GM23338 (cell line): ENCODE results near the gene MYO18A. TPM values are rescaled to one million over a fixed set of nuclear protein-coding genes. Genes with fewer than 3 reads are reported as not detected.

Experiments used
- ATAC-seq: fragments of 200-7000 bp; cut with Tn5 transposase; 3 replicates; pipeline ENCODE4 v1.9.1; 2020
- DNase-seq: peaks from one replicate; pipeline ENCODE4 v3.0.0-alpha.2; 2015; ENCODE audit warnings: low spot score
- H2AFZ ChIP-seq: fragments of 200-600 bp; sonication (generic); 2 replicates; pipeline ENCODE4 v1.8.0; 2016; ENCODE audit warnings: antibody characterized with exemption, mild to moderate bottlenecking, moderate library complexity
- H3F3A ChIP-seq: fragments of 200-600 bp; sonication (generic); replicated peaks from 2 replicates; pipeline ENCODE4 v1.8.0; 2017; ENCODE audit warnings: antibody characterized with exemption, mixed run types, low read depth
- H3K27ac ChIP-seq: fragments of 200-600 bp; sonication (generic); 2 replicates; pipeline ENCODE4 v1.6.1; 2016; ENCODE audit warnings: low read depth
- H3K27me3 ChIP-seq: fragments of 200-600 bp; sonication (generic); 2 replicates; pipeline ENCODE4 v1.8.0; 2016; ENCODE audit warnings: mild to moderate bottlenecking, mixed run types, moderate library complexity; ENCODE audit not compliant: insufficient read depth
- H3K36me3 ChIP-seq: fragments of 200-600 bp; sonication (generic); 2 replicates; pipeline ENCODE4 v1.8.0; 2016; ENCODE audit warnings: mild to moderate bottlenecking; ENCODE audit not compliant: insufficient read depth
- H3K4me1 ChIP-seq: fragments of 200-600 bp; sonication (generic); 2 replicates; pipeline ENCODE4 v1.8.0; 2016; ENCODE audit warnings: mild to moderate bottlenecking, moderate library complexity; ENCODE audit not compliant: insufficient read depth
- H3K4me2 ChIP-seq: fragments of 200-600 bp; sonication (generic); 2 replicates; pipeline ENCODE4 v1.7.1; 2017; ENCODE audit warnings: mixed run types
- H3K4me3 ChIP-seq: fragments of 200-600 bp; sonication (generic); 2 replicates; pipeline ENCODE4 v1.6.1; 2016; ENCODE audit warnings: mixed run types
- H3K79me2 ChIP-seq: fragments of 200-600 bp; sonication (generic); replicated peaks from 2 replicates; pipeline ENCODE4 v1.8.0; 2017; ENCODE audit warnings: mild to moderate bottlenecking; ENCODE audit not compliant: insufficient read depth
- H3K9me2 ChIP-seq: fragments of 200-600 bp; sonication (generic); 2 replicates; pipeline ENCODE4 v1.8.0; 2017; ENCODE audit not compliant: insufficient read depth
- H4K20me1 ChIP-seq: fragments of 200-600 bp; sonication (generic); replicated peaks from 2 replicates; pipeline ENCODE4 v1.8.0; 2017; ENCODE audit warnings: mild to moderate bottlenecking; ENCODE audit not compliant: insufficient read depth
- H3K27ac Mint-ChIP-seq: 2 replicates; pipeline ENCODE4 v1.8.0; 2020; ENCODE audit warnings: inconsistent platforms, mild to moderate bottlenecking, moderate library complexity, mixed read lengths
- H3K27me3 Mint-ChIP-seq: 3 replicates; pipeline ENCODE4 v1.8.0; 2022; ENCODE audit warnings: low read depth, mild to moderate bottlenecking, moderate library complexity, mixed read lengths, inconsistent platforms; ENCODE audit not compliant: insufficient read depth, poor library complexity
- H3K36me3 Mint-ChIP-seq: 3 replicates; pipeline ENCODE4 v1.8.0; 2021; ENCODE audit warnings: low read depth, mild to moderate bottlenecking, inconsistent platforms, moderate library complexity, mixed read lengths
- H3K4me1 Mint-ChIP-seq: 3 replicates; pipeline ENCODE4 v1.8.0; 2020; ENCODE audit warnings: mild to moderate bottlenecking, inconsistent platforms, mixed read lengths
- H3K4me3 Mint-ChIP-seq: 3 replicates; pipeline ENCODE4 v1.8.0; 2021; ENCODE audit warnings: moderate library complexity, mild to moderate bottlenecking, inconsistent platforms, mixed read lengths
- H3K9me3 Mint-ChIP-seq: 3 replicates; pipeline ENCODE4 v1.8.0; 2020; ENCODE audit warnings: moderate library complexity, mild to moderate bottlenecking, inconsistent platforms, mixed read lengths
- CREB1 ChIP-seq: fragments of 250-450 bp; sonication (Bioruptor Pico); IDR thresholded peaks from 2 replicates; pipeline ENCODE4 v1.5.0; 2020; ENCODE audit warnings: low read depth, mild to moderate bottlenecking, moderate library complexity
- EZH2 ChIP-seq: fragments of 200-600 bp; sonication (generic); IDR thresholded peaks from one replicate; pipeline ENCODE4 v1.8.0; 2017; ENCODE audit warnings: antibody characterized with exemption, mild to moderate bottlenecking, low read depth; ENCODE audit not compliant: unreplicated experiment
- EZH2phosphoT487 ChIP-seq: fragments of 200-600 bp; sonication (generic); IDR thresholded peaks from one replicate; pipeline ENCODE4 v1.8.1; 2018; ENCODE audit warnings: antibody characterized with exemption; ENCODE audit not compliant: unreplicated experiment
- JUNB ChIP-seq: IDR thresholded peaks from one replicate; pipeline ENCODE4 v1.6.1; 2016; ENCODE audit warnings: antibody characterized with exemption; ENCODE audit not compliant: unreplicated experiment
- NANOG ChIP-seq: IDR thresholded peaks from 2 replicates; pipeline ENCODE4 v1.6.1; 2016; ENCODE audit warnings: antibody characterized with exemption, borderline replicate concordance
- POLR2AphosphoS5 ChIP-seq: IDR thresholded peaks from 2 replicates; pipeline ENCODE4 v1.6.1; 2016; ENCODE audit warnings: antibody characterized with exemption, low read depth
- STAT1 ChIP-seq: IDR thresholded peaks from one replicate; pipeline ENCODE4 v1.6.1; 2016; ENCODE audit warnings: antibody characterized with exemption; ENCODE audit not compliant: unreplicated experiment
- ZNF331 ChIP-seq: fragments of 250-450 bp; sonication (Bioruptor Pico); IDR thresholded peaks from 2 replicates; pipeline ENCODE4 v1.5.0; 2020; ENCODE audit warnings: low read depth, mild to moderate bottlenecking, moderate library complexity
- polyA plus RNA-seq: library from polyadenylated mRNA; unstranded; fragments of >200 nt; fragmentation: Nextera tagmentation; extraction: Ambion mirVana; gene quantifications from 2 replicates; pipeline ENCODE4 v1.2.1, GENCODE V29; 2016
- total RNA-seq: library from RNA; depleted of rRNA; stranded (reverse); fragments of >200 nt; shearing (Covaris generic); gene quantifications from 2 replicates; pipeline ENCODE4 v1.2.3, GENCODE V29; 2014
- TF ChIP-seq, protein P1 (sequence below): IDR thresholded peaks from 2 replicates; pipeline ENCODE4 v1.6.1; 2016; ENCODE audit warnings: antibody characterized with exemption
- TF ChIP-seq, protein P2 (sequence below): fragments of 250-450 bp; sonication (Bioruptor Pico); IDR thresholded peaks from 2 replicates; pipeline ENCODE4 v1.5.0; 2020; ENCODE audit warnings: mild to moderate bottlenecking, moderate library complexity
- TF ChIP-seq, protein P3 (sequence below): IDR thresholded peaks from one replicate; pipeline ENCODE4 v1.6.1; 2018; ENCODE audit warnings: antibody characterized with exemption; ENCODE audit not compliant: unreplicated experiment

The MYO18A gene
- total and polyA plus RNA-seq, 2 experiments from 2014 or later = 18.3 to 37.5 TPM

DNA sequence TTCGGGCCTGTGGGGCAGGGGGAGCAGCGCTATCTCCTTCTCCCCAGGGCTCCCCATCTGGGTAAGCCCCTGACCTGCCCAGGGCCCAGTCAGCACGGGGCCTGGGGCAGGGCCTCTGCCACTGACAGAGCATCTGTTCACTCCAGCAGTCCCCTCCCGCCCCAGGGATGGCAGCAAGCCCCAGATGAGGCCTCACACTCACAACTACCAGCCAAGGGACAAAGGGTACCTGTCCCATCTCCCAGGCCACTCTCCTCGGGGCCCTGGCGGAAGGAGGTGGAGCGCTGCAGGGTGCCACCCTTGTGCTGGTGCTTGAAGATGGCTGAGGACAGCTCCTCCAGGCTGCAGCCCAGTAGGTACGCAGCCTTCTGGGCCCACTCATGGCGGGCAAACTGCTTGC is 64.8 kb downstream of the MYO18A start:
- Histone ChIP-seq H3K4me1 (peaks cover 8% of the 10 kb centered on the region), H3F3A (peaks cover 6% of the 10 kb centered on the region; the same call in 1 of the 2 replicates), H3K79me2 (no peaks in the 10 kb centered on the region), H3K27ac (no peak overlapping the region), H3K4me3 (no peak overlapping the region), H2AFZ (no peak overlapping the region), H3K36me3 (no peaks in the 10 kb centered on the region), H3K9me2 (no peaks in the 10 kb centered on the region), H3K4me2 (no peak overlapping the region), H4K20me1 (no peaks in the 10 kb centered on the region), H3K27me3 (no peaks in the 10 kb centered on the region)
- Mint-ChIP-seq H3K4me3 (no peak overlapping the region), H3K4me1 (peaks cover 19% of the 10 kb centered on the region), H3K27ac (no peak overlapping the region), H3K9me3 (no peaks in the 10 kb centered on the region), H3K27me3 (peaks cover 9% of the 10 kb centered on the region), H3K36me3 (peaks cover 8% of the 10 kb centered on the region; the same call in 2 of the 3 replicates)
- TF ChIP-seq EZH2 (no peak), NANOG (no peak), STAT1 (no peak), CREB1 (CRISPR knock-in tag) (no peak), POLR2AphosphoS5 (no peak), EZH2phosphoT487 (no peak), ZNF331 (CRISPR knock-in tag) (no peak), JUNB (no peak)
- TF ChIP-seq, protein P1, sequence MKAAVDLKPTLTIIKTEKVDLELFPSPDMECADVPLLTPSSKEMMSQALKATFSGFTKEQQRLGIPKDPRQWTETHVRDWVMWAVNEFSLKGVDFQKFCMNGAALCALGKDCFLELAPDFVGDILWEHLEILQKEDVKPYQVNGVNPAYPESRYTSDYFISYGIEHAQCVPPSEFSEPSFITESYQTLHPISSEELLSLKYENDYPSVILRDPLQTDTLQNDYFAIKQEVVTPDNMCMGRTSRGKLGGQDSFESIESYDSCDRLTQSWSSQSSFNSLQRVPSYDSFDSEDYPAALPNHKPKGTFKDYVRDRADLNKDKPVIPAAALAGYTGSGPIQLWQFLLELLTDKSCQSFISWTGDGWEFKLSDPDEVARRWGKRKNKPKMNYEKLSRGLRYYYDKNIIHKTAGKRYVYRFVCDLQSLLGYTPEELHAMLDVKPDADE = no peak
- TF ChIP-seq, protein P2, sequence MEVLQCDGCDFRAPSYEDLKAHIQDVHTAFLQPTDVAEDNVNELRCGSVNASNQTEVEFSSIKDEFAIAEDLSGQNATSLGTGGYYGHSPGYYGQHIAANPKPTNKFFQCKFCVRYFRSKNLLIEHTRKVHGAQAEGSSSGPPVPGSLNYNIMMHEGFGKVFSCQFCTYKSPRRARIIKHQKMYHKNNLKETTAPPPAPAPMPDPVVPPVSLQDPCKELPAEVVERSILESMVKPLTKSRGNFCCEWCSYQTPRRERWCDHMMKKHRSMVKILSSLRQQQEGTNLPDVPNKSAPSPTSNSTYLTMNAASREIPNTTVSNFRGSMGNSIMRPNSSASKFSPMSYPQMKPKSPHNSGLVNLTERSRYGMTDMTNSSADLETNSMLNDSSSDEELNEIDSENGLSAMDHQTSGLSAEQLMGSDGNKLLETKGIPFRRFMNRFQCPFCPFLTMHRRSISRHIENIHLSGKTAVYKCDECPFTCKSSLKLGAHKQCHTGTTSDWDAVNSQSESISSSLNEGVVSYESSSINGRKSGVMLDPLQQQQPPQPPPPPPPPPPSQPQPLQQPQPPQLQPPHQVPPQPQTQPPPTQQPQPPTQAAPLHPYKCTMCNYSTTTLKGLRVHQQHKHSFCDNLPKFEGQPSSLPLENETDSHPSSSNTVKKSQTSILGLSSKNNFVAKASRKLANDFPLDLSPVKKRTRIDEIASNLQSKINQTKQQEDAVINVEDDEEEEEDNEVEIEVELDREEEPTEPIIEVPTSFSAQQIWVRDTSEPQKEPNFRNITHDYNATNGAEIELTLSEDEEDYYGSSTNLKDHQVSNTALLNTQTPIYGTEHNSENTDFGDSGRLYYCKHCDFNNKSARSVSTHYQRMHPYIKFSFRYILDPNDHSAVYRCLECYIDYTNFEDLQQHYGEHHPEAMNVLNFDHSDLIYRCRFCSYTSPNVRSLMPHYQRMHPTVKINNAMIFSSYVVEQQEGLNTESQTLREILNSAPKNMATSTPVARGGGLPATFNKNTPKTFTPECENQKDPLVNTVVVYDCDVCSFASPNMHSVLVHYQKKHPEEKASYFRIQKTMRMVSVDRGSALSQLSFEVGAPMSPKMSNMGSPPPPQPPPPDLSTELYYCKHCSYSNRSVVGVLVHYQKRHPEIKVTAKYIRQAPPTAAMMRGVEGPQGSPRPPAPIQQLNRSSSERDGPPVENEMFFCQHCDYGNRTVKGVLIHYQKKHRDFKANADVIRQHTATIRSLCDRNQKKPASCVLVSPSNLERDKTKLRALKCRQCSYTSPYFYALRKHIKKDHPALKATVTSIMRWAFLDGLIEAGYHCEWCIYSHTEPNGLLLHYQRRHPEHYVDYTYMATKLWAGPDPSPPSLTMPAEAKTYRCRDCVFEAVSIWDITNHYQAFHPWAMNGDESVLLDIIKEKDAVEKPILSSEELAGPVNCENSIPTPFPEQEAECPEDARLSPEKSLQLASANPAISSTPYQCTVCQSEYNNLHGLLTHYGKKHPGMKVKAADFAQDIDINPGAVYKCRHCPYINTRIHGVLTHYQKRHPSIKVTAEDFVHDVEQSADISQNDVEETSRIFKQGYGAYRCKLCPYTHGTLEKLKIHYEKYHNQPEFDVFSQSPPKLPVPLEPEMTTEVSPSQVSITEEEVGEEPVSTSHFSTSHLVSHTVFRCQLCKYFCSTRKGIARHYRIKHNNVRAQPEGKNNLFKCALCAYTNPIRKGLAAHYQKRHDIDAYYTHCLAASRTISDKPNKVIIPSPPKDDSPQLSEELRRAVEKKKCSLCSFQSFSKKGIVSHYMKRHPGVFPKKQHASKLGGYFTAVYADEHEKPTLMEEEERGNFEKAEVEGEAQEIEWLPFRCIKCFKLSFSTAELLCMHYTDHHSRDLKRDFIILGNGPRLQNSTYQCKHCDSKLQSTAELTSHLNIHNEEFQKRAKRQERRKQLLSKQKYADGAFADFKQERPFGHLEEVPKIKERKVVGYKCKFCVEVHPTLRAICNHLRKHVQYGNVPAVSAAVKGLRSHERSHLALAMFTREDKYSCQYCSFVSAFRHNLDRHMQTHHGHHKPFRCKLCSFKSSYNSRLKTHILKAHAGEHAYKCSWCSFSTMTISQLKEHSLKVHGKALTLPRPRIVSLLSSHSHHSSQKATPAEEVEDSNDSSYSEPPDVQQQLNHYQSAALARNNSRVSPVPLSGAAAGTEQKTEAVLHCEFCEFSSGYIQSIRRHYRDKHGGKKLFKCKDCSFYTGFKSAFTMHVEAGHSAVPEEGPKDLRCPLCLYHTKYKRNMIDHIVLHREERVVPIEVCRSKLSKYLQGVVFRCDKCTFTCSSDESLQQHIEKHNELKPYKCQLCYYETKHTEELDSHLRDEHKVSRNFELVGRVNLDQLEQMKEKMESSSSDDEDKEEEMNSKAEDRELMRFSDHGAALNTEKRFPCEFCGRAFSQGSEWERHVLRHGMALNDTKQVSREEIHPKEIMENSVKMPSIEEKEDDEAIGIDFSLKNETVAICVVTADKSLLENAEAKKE (CRISPR knock-in tag) = no peak
- TF ChIP-seq, protein P3, sequence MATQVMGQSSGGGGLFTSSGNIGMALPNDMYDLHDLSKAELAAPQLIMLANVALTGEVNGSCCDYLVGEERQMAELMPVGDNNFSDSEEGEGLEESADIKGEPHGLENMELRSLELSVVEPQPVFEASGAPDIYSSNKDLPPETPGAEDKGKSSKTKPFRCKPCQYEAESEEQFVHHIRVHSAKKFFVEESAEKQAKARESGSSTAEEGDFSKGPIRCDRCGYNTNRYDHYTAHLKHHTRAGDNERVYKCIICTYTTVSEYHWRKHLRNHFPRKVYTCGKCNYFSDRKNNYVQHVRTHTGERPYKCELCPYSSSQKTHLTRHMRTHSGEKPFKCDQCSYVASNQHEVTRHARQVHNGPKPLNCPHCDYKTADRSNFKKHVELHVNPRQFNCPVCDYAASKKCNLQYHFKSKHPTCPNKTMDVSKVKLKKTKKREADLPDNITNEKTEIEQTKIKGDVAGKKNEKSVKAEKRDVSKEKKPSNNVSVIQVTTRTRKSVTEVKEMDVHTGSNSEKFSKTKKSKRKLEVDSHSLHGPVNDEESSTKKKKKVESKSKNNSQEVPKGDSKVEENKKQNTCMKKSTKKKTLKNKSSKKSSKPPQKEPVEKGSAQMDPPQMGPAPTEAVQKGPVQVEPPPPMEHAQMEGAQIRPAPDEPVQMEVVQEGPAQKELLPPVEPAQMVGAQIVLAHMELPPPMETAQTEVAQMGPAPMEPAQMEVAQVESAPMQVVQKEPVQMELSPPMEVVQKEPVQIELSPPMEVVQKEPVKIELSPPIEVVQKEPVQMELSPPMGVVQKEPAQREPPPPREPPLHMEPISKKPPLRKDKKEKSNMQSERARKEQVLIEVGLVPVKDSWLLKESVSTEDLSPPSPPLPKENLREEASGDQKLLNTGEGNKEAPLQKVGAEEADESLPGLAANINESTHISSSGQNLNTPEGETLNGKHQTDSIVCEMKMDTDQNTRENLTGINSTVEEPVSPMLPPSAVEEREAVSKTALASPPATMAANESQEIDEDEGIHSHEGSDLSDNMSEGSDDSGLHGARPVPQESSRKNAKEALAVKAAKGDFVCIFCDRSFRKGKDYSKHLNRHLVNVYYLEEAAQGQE = no peak
- DNase-seq = no peak
- ATAC-seq = no peak
